Stomach (tissue), 9 donors: ENCODE results near the gene STAB1. TPM values are rescaled to one million over a fixed set of nuclear protein-coding genes. Genes with fewer than 3 reads are reported as not detected.

Experiments
- DNase-seq, 2 donors: peaks; one replicate each; pipeline versions ENCODE4 v3.0.0 to v3.0.0-alpha.2; 2013 to 2019
- H3K27ac ChIP-seq, 5 donors: fragments of 200-600 bp in 4 of 5; sonication (generic) in 4 of 5; one replicate each; pipeline ENCODE4 v1.5.1; 2013 to 2019; ENCODE audit warnings: mild to moderate bottlenecking in 1 of 5, moderate library complexity in 1 of 5
- H3K27me3 ChIP-seq, 3 donors: fragments of 200-600 bp; sonication (generic); one replicate each; pipeline ENCODE4 v1.5.1; 2017 to 2019; ENCODE audit warnings: mixed run types in 1 of 3
- H3K36me3 ChIP-seq, 4 donors: fragments of 200-600 bp; sonication (generic); 1 replicate in 3 of 4; 2 replicates in 1 of 4; pipeline ENCODE4 v1.5.1; 2016 to 2019
- H3K4me1 ChIP-seq, 4 donors: fragments of 200-600 bp; sonication (generic); one replicate each; pipeline ENCODE4 v1.5.1; 2016 to 2019
- H3K4me3 ChIP-seq, 4 donors: fragments of 200-600 bp; sonication (generic) in 3 of 4; one replicate each; pipeline ENCODE4 v1.5.1; 2016 to 2019; ENCODE audit warnings: mild to moderate bottlenecking in 1 of 4
- H3K9me3 ChIP-seq, 4 donors: fragments of 200-600 bp; sonication (generic); one replicate each; pipeline ENCODE4 v1.5.1; 2016 to 2019
- CTCF ChIP-seq, 7 experiments: fragments of 450-650 bp in 4 of 7; fragments of 200-600 bp in 3 of 7; sonication (generic) in 3 of 7; IDR thresholded peaks; one replicate each; pipeline ENCODE4 v1.5.1; 2016 to 2019; ENCODE audit warnings: antibody characterized with exemption in 7 of 7, control low read depth in 2 of 7, mild to moderate bottlenecking in 1 of 7
- EP300 ChIP-seq: sonication (generic); formaldehyde crosslinking; IDR thresholded peaks from one replicate; pipeline ENCODE4 v1.6.1; 2017; ENCODE audit warnings: antibody characterized with exemption
- POLR2A ChIP-seq, 4 donors: fragments of 450-650 bp; IDR thresholded peaks; one replicate each; pipeline ENCODE4 v1.6.1; 2016; ENCODE audit warnings: antibody characterized with exemption in 4 of 4, control low read depth in 2 of 4, mild to moderate bottlenecking in 1 of 4, moderate library complexity in 1 of 4
- POLR2AphosphoS5 ChIP-seq, 3 donors: sonication (generic); formaldehyde crosslinking; IDR thresholded peaks; one replicate each; pipeline ENCODE4 v1.6.1; 2016; ENCODE audit warnings: antibody characterized with exemption in 3 of 3
- WGBS, 5 donors: extraction: QIAGEN DNeasy Blood & Tissue Kit in 3 of 5; methylation state at CpG; one replicate each; pipeline versions ENCODE4 v1.1.5 to v1.1.7; 2013 to 2018; 5-methylcytosine and 5-hydroxymethylcytosine counted together
- intact Hi-C: fragments of 100-400 bp; cut with DNase I; formaldehyde crosslinking; loops from one replicate; pipeline ENCODE4 v1.15.1; 2023; ENCODE audit warnings: low total_unique reads
- polyA plus RNA-seq, 3 donors: library from polyadenylated mRNA; stranded (reverse); fragments of 200-250 nt; gene quantifications; one replicate each; pipeline ENCODE4 v1.2.3, GENCODE V29; 2013
- total RNA-seq, 5 donors: library from RNA; depleted of rRNA; stranded (reverse); fragments of >200 nt; gene quantifications; one replicate each; pipeline versions ENCODE4 v1.1.0 to v1.2.3, GENCODE V29; 2014 to 2016
- donor health status: healthy with polysubstance abuse.
- donor health status: Bipolar disorder and iron deficiency.
- donor health status: healthy.

Gene STAB1
- total and polyA plus RNA-seq, 8 donors, result 33.7 to 295 (median 62.8) TPM

DNA sequence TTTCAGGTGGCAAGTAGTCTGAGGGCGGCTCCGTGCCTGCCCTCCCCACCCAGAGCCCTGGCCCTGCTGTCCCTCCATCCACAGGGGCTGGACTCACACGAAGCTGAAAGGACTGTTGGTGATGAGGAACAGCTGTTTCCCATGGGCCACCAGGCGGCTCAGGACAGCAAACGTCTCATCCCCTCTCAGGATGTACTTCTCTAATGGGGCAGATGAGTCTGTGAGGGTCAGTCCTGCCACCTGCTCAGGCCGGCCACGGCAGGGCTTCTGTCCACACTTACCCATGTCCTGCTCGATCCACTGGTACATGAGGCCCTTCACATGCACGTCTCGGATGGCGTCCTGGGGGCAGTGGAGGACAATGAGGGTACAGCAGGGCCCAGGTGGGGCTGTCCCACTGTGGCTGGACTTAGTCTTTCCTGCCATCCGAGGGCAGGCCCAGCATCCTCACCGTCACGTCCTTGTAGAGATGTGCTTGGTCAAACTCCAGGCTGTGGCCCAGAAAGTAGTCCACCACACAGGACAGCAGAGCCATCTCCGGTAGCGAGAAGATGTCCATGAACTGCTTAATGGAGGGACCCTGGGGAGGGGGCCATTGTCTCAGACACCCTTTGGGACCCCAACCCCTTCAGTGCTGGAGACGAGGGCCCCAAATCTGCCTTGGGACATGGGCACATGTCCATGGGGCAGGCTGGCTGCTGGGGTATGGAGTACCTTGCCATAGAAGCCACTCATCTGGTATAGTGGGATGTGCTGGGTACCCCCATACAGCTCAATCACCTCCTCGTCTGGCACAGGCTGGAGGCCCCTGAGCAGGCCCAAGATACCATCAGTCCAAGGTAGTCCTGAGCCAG lies 32.8 kb downstream of the STAB1 start:
- Histone ChIP-seq H3K27me3 (peaks cover 0 to 3% (median 0%) of the 10 kb centered on the region in 3 donors), H3K27ac (no peak overlapping the region), H3K36me3 (peaks cover 0 to 53% (median 46%) of the 10 kb centered on the region in 4 donors), H3K9me3 (no peaks in the 10 kb centered on the region), H3K4me3 (no peak overlapping the region), H3K4me1 (peaks cover 10 to 49% (median 29%) of the 10 kb centered on the region in 4 donors)
- WGBS, 5 donors, result 86 to 91% (median 89%) methylated on average over 14 to 18 of the region's 18 CpGs
- TF ChIP-seq POLR2AphosphoS5 (IDR thresholded peaks at IDR 0.05) (no peak), CTCF (IDR thresholded peaks at IDR 0.05) (no peak)
- no peak for DNase-seq
- intact Hi-C loops, result no loop called here

- TF ChIP-seq POLR2AphosphoS5 (IDR thresholded peaks at IDR 0.05), result no peak
- peak in 1 of 2 donors; percentile 7 for DNase-seq
- WGBS, 5 donors, result 89 to 93% (median 92%) methylated on average over 20 to 25 of the region's 25 CpGs
- Histone ChIP-seq H3K4me1 (peaks cover 14 to 53% (median 32%) of the 10 kb centered on the region in 4 donors), H3K4me3 (no peak overlapping the region), H3K27me3 (peaks cover 0 to 7% (median 0%) of the 10 kb centered on the region in 3 donors), H3K27ac (no peak overlapping the region), H3K36me3 (peaks cover 0 to 45% (median 38%) of the 10 kb centered on the region in 4 donors), H3K9me3 (no peaks in the 10 kb centered on the region)
- intact Hi-C loops, result no loop called here
Measured at GRCh38 chr3:52528586-52529375, 33.6 kb downstream of the STAB1 start.

DNA sequence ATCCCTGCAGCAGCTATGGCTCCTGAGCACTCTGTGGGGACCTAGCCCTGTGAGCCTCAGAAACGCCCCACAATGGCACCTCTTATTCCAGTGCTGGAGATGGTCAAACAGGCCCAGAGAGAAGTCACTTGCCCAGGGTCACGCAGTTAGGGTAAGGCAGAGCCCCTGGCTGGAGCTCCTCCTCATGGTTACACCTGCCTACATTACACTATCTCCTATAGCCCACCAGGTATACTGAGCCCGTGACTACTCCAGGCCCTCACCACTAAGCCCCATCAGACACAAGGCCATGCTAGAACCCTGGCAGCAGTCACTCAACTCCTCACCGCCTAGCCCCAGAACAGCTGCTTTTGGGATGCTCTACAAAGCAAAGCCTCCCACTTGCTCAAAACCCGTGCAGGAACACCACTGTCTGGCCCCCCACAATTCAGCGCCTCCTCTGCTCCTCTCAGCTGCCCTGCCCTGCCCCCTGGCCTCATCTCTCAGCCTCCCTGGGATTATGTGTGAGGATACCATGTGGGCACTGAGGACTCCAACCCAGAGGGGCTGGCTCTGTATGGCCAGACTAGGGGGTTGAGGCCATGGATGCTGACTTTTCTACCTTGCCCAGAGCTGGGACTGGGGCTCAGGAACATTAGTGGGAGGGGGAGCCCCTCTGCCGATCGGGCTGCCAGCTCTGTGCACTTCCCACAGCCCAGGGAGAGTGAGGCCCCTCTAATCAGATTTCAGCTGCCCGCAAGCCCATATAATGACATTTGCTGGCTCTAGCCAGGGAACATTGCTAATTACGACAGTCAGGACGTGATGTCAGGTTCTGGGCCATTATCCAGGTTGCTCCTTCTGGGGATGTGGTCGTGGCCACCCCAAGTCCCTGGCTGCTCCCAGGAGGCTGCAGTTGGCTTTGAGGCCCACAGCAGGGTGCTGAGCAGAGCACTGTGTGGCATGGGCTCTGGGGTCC lies 34.5 kb downstream of the STAB1 start:
- peak overlapping the region in 2 of 5 donors; percentile 1 to 25 for H3K27ac ChIP-seq
- no peak overlapping the region for H3K4me3 ChIP-seq
- intact Hi-C loops, result no loop called here
- peaks cover 20 to 56% (median 37%) of the 10 kb centered on the region in 4 donors for H3K4me1 ChIP-seq
- H3K36me3 ChIP-seq, result peaks cover 0 to 36% (median 29%) of the 10 kb centered on the region in 4 donors
- DNase-seq, result peak; percentile 23 to 67
- WGBS, 5 donors, result 74 to 84% (median 77%) methylated on average over 11 to 12 of the region's 12 CpGs
- H3K27me3 ChIP-seq, result peaks cover 0 to 13% (median 0%) of the 10 kb centered on the region in 3 donors
- TF ChIP-seq CTCF (IDR thresholded peaks at IDR 0.05), result no peak
- no peak for TF ChIP-seq EP300
- H3K9me3 ChIP-seq, result no peaks in the 10 kb centered on the region

DNA sequence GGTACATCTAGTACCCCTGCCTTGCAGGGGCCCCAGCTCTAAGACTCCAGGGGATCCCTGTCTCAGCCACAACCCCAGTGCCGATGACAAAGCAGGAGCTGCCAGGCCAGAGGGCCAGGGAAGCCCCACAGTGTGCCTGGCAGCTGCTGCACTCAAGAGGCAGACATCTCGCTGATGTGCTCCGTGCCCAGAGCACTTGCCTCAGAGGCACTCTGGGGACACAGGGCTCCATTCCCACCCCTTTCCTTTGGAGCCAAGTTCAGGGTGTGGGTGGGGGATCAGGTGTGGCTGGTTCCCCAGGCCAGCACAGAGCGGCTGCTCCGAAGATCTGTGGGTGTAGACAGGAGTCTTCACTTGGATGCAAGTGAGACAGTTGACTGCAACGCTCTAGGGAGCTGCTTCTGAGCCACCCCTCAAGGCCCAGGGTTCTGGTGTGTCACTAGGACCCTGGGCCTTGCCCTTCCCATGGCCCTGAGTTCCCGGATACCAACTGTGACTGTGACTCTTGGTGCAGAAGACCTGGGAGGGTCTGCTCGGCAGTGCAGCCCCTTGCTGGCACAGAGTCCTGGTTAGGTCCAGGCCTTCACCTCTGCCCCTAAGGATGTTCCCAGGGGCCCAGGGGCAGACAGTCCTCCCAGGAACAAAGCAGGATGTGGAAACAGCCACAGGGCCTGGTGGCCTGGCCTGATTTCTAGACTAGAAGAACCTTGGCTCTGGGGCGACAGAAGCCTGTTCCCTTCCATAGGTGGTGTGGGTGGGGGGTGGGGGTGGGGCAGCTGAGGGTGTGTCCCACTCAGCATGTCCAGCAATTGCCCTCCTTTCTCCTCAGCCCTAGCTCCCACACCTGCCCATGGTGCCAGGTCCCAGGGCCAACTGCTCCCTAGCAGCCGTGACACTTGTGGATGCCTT lies 36.0 kb downstream of the STAB1 start:
- H3K9me3 ChIP-seq, result no peaks in the 10 kb centered on the region
- H3K36me3 ChIP-seq, result peaks cover 0 to 26% (median 24%) of the 10 kb centered on the region in 4 donors
- peaks cover 21 to 59% (median 39%) of the 10 kb centered on the region in 4 donors for H3K4me1 ChIP-seq
- H3K27me3 ChIP-seq, result peaks cover 0 to 13% (median 0%) of the 10 kb centered on the region in 3 donors
- TF ChIP-seq POLR2A (IDR thresholded peaks at IDR 0.05) (no peak), CTCF (IDR thresholded peaks at IDR 0.05) (no peak), EP300 (no peak), POLR2AphosphoS5 (IDR thresholded peaks at IDR 0.05) (no peak)
- 79 to 90% (median 81%) methylated on average over 3 to 10 of the region's 10 CpGs for WGBS, 5 donors
- DNase-seq, result peak; percentile 7 to 19
- no peak overlapping the region for H3K4me3 ChIP-seq
- intact Hi-C loops, result no loop called here
- peak overlapping the region in 3 of 5 donors; percentile 8 to 25 (median 18) for H3K27ac ChIP-seq
